Endothelial cell of umbilical vein (primary cell): Measurements from ENCODE around the gene SLC6A18.

ENCODE experiments used
- CTCF ChIP-seq, 2 donors: IDR thresholded peaks; 1 replicate in 1 of 2; 2 replicates in 1 of 2; pipeline ENCODE4 v1.5.1; 2011; ENCODE audit warnings: low read length in 2 of 2, mild to moderate bottlenecking in 2 of 2, moderate library complexity in 2 of 2, control low read depth in 1 of 2, inconsistent platforms in 1 of 2, low read depth in 1 of 2; ENCODE audit not compliant: insufficient read depth in 1 of 2; ENCODE audit errors: extremely low read depth in 1 of 2
- EZH2 ChIP-seq: IDR thresholded peaks from 2 replicates; pipeline ENCODE4 v1.6.1; 2012; ENCODE audit warnings: borderline replicate concordance, low read depth, mild to moderate bottlenecking, moderate library complexity, low read length, inconsistent platforms; ENCODE audit not compliant: severe bottlenecking

- no peak for TF ChIP-seq EZH2
- TF ChIP-seq CTCF (IDR thresholded peaks at IDR 0.05; ENCODE audit: extremely low read depth in 1 of 2, insufficient read depth in 1 of 2, low read depth in 1 of 2, low read length in 2 of 2): no peak
These were observed 46.4 kb upstream of the SLC6A18 start for GRCh38 chr5:1178529-1179382.
